UCSD-AML1 (cell line): Measurements from ENCODE around the gene C4orf50.

Experiments
- DNase-seq: peaks from one replicate; lab custom pipeline; 2025; ENCODE audit not compliant: unreplicated experiment; lab: John Stamatoyannopoulos, UW

C4orf50 gene

GRCh38 chr4:5925419-5926200 lies 92.6 kb downstream of the C4orf50 start:
- no peak for DNase-seq

- DNase-seq: no peak
These were observed 93.6 kb downstream of the C4orf50 start for GRCh38 chr4:5924461-5925125.

- DNase-seq: no peak
These were observed 94.9 kb downstream of the C4orf50 start for GRCh38 chr4:5923376-5923775.

GRCh38 chr4:5922556-5922955 lies 95.7 kb downstream of the C4orf50 start:
- no peak for DNase-seq

- DNase-seq: no peak
These were observed 96.2 kb downstream of the C4orf50 start for GRCh38 chr4:5921981-5922380.

DNA sequence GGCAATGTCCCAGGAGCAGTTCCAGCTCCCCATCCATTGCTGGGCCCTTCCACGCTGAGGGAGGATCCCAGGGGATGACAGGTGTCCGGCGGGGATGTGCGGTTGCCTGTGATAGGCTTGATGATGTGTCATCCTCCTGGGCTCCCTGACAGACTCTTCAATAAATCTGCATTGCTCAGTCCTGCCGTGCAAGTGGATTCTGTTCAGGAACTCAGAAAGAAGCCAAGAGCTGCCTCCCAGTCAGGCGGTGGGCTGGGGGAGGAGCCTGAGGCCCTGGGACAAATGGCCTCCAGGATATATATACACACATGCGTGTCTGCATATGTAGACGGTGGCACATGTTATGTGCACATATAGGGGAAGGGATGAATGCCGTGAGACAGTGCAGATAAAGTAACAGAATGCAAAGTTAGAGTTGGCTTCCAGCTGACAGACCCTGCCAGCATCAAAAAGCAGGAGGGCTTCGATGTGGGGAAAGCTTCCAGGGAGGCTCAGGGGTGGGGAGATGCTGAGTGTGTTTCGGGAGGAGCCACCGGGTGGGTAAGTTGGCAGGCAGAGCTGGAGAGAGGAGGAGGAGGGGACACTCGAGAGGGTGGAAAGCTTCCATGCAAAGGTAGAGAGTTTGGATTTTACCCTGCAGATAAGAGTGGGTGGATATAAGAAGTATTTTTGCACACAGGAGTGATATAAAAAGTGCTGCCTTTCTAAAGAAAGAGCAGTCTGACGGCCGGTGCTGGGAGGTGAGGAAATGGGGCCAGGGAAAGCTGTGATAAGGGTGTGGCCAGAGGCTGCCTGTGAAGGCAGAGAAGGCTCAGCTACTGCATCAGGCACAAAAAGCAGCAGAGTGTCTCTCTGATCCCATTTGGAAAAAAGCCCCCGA lies 96.9 kb downstream of the C4orf50 start:
- DNase-seq: no peak

GRCh38 chr4:5919571-5919970 lies 98.7 kb downstream of the C4orf50 start:
- no peak for DNase-seq

DNA sequence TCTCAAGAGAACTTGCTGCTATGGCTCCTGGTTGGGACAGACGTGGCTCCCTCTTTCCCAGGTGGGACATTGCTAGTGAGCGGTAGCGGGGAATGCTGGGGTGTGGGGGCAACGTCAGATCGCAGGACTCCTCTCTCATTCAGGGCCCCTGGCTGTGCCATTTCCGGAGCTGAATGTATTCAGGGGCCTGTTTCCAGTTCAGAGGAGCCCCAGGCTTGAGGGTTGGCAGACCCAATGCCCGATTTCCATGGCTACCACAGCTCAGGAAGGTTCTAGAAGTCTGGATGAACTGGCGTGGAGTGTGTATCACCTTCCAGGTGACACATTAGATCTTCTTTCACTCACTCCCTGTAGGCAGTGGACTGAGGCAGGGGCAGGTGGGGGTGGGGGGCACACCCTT lies 99.2 kb downstream of the C4orf50 start:
- no peak for DNase-seq

DNA sequence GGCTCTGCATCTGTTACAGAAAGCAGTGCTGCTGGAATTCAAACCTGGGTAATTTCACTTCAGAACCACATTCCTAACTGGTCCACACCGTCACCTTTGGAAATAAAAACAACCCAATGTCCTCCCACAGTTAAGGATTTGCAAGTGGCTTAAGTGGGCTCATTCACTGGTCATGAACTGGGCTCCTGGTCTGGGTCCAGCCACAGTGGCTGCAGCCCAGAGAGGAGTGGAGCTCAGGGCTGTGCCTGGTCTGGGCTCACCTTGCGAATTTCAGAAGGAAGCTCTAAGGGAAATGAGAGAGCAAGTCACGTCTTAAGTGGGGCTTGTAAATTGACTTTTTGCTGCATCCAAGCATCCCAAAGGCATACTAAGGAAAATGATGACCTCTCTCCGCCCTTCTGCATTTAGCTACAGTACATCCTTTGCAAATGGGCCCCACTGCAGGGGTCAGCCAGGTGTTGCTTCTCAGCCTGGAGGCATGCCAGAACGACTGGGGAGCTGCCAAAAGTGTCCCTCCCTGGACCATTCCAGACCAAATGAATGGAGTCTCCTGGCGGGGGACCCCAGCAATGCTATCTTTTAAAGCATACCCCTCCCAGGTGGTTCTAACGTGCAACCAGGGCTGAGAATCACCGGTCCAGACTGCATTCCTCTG lies 99.8 kb downstream of the C4orf50 start:
- no peak for DNase-seq

DNA sequence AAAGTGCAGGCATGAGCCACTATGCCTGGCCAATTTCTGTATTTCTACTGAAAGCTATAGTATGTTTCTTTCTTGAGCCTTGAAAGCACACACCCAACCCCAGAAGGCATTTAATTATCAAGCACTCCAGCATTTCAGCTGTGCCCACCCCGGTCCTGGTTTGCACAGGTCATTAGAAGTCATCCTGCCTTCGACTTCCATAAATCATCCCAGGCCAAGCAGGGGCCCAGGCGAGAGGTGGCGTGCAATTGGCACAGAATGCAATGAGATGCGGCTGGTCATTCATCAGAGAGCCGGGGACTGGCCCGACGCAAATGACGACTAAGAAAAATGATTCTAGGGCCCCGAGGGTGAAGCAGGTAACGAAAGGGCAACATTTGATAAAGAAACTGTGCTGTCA lies 100.6 kb downstream of the C4orf50 start:
- DNase-seq: no peak

DNA sequence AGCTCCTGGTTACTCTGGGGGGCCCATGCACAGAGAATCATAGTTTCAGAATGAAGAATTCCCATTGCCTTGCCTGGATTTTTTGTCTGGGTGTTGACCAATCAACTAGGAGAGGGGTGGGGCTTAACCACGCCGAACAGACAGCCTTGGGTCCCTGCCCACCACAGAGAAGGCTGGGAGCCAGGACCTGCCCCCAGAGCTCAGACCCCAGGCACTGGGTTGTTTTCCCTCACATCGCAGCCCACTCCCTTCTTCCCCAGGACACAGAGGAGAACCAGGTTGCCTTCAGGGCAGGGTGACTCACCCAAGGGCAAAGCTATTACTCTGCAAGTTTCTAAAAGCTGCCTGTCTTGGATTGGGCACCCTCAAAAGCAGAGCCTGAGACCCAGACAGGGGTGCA lies 102.0 kb downstream of the C4orf50 start:
- no peak for DNase-seq

- no peak for DNase-seq
These were observed 104.8 kb downstream of the C4orf50 start for GRCh38 chr4:5913454-5913853.

- no peak for DNase-seq
These were observed 105.6 kb downstream of the C4orf50 start for GRCh38 chr4:5912614-5913019.

- no peak for DNase-seq
These were observed 109.3 kb downstream of the C4orf50 start for GRCh38 chr4:5908876-5909427.

DNA sequence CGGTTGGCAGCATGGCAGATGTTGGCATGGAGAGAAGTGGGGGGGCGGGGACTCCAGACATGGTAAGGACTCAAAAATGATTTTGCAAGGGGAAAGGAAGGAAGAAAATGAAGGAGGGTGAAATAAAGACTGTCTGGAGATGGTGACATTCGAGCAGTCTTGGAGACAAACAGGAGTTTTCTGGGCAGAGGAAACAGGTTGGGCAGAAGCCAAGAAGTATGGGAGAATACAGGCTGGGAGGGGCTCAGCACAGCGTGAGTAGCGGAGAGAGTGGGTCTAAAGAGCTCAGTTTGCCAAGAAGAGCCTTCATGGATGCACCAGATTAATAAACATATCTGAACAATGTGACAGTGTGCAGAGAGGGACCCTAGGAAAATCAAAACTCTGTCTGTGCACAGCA lies 112.0 kb downstream of the C4orf50 start:
- no peak for DNase-seq

DNA sequence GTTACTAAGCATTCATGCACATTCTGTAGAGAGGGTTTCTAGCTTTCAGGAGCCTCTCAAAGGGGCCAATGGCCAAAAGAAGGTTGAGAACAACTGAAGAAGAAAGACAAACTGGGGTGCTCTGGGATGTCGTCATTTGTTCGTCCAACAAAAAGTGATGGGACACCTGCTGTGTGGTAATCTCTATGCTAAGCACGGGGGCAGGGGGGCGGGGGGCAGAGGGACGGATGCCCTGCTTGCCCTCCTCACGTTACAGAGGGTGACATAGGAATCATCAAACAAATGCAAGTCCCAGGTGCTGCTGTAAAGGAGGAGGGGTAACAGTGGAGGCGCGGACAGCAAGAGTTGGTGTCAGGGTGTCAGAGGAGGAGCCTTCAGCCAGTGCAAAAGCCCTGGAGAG lies 112.5 kb downstream of the C4orf50 start:
- DNase-seq: no peak

DNA sequence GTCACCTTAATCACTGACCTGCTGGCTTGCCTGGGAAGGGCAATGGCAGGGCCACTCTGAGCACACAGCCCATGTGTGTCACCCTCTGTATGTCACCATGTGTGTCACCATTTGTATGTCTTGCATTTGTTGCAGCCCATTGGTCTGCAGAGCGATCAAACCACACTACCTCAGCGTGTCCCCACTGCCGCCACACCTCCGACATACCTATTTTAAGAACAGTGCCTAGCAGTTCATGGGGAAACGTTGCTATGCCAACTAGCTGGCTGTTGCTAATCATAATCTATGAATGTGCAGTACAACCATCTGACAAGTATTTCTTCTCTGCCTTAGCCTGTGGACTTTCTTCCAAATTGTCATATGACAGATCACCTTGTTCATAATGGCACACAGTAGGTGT lies 117.4 kb downstream of the C4orf50 start:
- DNase-seq: no peak

GRCh38 chr4:5899881-5900280 lies 118.3 kb downstream of the C4orf50 start:
- no peak for DNase-seq

GRCh38 chr4:5899396-5899795 lies 118.8 kb downstream of the C4orf50 start:
- no peak for DNase-seq

DNA sequence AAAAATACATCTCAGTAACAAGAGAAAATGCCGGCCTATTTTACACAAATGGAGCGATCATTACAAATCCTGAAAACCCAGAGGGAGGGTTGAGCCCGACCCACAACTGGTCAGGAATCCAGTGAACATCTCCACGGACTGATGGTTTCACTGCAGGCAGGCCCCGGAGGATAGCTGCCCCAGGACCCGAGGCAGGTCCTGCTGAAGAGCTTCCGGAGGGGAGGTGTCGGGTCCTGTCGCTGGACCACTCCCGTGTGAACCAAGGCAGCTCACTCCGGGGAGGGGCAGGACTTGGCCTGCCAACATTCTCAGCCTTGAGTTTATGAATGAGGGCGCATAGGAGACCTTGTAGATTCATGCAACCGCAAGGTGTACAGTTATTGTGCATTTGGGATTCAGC lies 120.6 kb downstream of the C4orf50 start:
- no peak for DNase-seq

DNA sequence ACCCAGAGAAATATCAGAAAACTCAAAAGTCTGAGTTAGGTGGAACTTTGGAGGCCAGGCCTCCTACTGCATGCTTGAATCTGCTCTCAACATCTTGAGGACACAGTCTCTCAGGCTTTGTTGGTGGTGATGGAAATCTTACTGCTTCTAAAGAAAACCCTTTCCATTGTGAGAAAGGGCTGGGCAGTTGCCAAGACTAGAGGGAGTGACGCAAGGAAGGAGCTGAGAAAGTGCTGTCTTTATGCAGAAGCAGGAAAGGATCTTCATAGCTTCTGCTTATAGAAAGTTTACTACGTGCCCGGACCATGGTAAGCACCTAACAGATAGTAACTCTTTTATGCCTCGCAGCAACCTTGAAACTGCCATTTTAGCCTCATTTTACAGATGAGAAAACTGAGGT lies 122.9 kb downstream of the C4orf50 start:
- no peak for DNase-seq
